HTR-8/SVneo (cell line): ENCODE data around the gene CATSPERD.
A peak's percentile ranks its signal among the peaks of the same experiment; 100 is the strongest.
"Not testable (repeated sequence)": the region's sequence is repeated elsewhere in the genome, so short reads cannot be mapped to it uniquely, and the experiment has no call there.

Experiments
- DNase-seq: peaks from one replicate; pipeline ENCODE4 v3.0.0; 2011; ENCODE audit warnings: low spot score, mixed read lengths; ENCODE audit not compliant: insufficient read length
- FAIRE-seq: peaks from 2 replicates; lab custom pipeline; 2011; peaks lifted over from hg19 to GRCh38; lab: Jason Lieb, UNC

Gene CATSPERD

DNA sequence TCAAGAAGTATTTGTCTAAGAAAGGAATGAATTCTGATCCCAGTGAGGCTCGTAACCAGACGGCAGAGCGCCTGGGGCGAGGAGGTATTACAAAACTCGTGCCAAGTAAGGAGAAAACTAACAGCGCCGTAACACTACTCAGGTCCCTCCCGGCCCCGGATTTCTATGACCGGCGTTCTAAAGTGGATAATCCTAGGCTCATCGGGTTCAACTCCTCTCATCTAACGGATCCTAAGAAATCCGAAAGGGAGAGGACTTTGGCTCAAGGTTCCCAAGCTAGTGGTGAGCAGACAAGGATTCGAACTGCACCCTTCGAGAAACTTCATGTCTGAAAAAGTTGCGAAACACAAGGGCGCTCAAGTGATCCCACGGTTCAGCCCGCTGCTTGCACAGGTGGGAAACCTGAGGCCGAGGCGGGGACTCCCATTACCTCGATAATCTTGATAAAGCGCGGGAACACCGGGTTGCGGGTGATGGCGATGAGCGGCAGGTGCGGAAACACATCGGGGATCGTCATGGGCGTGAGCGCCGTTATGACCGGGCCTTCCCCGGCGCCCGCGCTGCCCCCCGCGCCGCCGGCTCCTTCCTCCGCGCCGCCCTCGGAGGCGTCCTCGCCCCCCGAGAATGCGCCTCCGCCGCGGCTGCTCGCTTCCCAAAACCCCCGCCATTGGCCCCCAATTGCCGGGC is 1.0 kb upstream of the CATSPERD start:
- FAIRE-seq: no peak
- DNase-seq: no peak

DNA sequence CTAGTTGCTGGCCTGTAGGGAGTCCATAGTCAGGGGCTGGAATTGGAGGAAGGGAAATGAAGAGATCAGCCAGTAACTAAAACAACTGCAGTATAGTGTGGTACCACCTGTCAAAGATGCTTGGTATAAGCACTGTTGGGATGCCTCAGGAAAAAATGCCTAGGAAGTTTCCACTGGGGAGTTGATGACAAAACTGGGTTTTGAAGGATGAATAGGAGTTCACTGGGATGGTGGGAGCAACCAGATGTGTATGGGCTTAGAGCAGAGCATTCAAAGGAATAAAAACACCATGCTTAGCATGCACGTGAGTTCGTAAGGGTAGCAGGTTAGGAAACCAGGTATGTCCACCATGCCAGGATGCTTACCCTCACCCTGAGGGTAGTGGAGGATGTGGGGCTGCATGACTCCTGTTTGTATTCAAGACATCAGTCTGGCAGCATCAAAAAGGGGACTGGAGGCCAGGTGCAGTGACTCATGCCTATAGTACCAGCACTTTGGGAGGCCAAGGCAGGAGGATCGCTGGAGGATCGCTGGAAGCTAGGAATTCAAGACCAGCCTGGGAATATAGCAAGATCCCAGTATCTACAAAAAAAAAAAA is 7.1 kb downstream of the CATSPERD start:
- FAIRE-seq (no peak), DNase-seq (no peak)

DNA sequence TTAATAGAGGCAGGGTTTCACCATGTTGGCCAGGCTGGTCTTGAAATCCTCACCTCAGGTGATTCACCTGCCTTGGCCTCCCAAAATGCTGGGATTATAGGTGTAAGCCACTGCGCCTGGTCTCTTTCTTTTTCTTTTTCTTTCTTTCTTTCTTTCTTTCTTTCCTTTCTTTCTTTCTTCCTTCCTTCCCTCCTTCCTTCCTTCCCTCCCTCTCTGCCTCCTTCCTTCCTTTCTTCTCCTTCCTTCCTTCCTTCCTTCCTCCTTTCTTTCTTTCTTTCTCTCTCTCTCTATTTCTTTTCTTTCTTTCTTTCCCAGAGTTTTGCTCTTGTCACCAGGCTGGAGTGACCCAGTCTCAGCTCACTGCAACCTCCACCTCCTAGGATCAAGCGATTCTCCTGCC is 12.7 kb downstream of the CATSPERD start:
- not testable (repeated sequence) for FAIRE-seq

DNA sequence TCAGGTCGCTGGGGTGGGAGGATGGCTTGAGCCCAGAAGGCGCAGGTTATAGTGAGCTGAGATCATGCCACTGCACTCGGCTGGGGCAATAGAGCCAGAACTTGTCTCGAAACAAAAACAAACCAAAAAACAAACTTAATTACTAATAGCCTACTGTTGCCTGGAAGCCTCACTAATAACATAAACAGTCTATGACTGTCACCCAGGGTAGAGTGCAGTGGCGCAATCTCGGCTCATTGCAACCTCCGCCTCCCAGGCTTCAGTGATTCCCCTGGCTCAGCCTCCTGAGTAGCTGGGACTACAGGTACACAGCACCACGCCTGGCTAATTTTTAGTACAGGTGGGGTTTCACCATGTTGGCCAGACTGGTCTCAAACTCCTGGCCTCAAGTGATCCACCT is 18.0 kb downstream of the CATSPERD start:
- FAIRE-seq: no peak
- DNase-seq: no peak

More for the DNA sequence above, 12.7 kb downstream of the CATSPERD start:
- DNase-seq: not testable (repeated sequence)

DNA sequence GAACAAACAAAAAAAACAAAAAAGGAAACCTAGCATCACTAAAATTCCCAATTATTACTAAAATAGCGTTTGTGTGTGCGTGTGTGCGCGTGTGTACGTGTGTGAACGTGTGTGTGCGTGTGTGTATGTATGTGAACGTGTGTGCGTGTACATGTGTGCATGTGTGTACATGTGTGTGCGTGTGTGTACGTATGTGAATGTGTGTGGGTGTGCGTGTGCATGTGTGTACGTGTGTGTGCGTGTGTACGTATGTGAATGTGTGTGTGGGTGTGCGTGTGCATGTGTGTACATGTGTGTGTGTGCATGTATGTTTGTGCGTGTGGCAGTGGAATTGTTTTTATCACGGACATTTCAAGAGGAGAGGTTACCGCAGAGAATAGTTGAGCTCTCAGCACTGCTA is 21.6 kb downstream of the CATSPERD start:
- FAIRE-seq (peak; percentile 94), DNase-seq (no peak)

DNA sequence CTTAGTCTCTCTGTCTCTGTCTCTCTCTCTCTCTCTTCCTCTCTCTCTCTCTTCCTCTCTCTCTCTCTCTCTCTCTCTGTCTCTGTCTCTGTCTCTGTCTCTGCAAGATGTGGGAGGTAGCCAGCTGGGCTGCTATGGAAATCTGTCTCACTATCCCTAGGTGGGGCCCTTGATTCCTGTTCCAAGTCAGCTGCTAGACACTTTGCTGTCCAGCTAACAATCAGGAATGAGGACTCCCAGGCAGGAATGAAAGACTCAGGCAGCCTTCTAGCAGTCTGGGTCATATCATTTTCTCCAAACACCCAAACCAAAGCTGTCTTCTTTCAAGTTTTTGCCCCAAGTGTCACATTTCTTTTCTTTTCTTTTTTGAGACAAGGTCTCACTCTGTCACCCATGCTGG is 23.2 kb downstream of the CATSPERD start:
- DNase-seq (no peak), FAIRE-seq (no peak)

DNA sequence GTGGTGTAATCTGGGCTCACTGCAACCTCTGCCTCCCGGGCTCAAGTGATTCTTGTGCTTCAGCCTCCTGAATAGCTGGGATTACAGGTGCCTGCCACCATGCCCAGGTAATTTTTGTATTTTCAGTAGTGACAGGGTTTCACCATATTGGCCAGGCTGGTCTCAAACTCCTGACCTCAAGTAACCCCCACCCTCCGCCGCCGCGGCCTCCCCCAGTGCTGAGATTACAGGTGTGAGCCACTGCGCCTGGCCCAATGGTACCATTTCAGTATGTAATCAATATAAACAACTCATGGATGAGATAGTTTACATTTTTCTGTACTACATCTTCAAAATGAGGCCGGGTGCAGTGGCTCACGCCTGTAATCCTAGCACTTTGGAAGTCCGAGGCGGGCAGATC is 24.6 kb downstream of the CATSPERD start:
- FAIRE-seq, DNase-seq: not testable (repeated sequence)

DNA sequence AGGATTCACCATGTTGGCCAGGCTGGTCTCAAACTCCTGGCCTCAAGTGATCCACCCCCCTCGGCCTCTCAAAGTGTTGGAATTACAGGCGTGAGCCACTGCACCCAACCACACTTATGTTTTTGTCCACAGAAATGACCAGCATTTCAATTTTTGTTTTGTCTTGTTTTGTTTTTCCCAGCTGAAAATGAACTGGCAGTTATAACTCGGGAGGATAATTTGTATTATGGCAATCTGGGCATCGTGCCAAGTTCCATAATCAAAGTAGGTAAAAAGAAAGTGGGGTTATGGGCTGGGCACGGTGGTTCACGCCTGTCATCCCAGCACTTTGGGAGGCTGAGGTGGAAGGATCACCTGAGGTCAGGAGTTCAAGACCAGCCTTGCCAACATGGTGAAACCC is 28.5 kb downstream of the CATSPERD start:
- DNase-seq, FAIRE-seq: not testable (repeated sequence)

DNA sequence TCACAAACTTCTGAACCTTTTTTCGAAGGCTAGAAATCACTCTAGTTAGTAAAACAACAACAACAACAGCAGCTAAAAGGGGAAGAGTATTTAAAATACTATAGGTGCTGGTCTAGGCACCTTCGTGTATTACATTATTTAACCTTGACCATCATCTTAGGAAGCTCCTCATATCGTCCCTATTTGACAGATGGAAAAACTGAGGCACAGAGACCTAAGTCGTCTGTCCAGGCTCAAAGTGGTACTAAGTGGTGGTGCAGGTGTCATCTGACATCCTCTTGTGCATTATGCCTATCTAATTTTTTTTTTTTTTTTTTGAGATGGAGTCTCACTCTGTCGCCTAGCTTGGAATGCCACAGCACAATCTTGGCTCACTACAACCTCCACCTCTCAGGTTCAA is 29.1 kb downstream of the CATSPERD start:
- FAIRE-seq (no peak), DNase-seq (no peak)

DNA sequence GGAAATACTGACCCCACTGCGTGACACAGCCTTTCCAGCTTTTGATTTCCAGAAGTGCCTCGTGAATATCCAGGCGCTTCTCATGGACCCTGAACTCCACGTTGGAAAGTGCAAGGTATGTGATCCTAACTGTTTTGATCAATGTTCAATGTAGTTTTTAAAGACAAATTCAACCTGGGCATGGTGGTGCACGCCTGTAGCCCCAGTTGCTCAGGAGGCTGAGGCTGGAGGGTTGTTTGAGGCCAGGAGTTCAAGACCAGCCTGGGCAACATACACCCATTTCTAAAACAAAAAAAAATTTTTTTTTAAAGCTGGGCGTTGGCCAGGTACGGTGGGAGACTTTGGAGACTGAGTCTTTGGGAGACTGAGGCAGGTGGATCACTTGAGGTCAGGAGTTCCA is 31.3 kb downstream of the CATSPERD start:
- no peak for FAIRE-seq
- no peak for DNase-seq

DNA sequence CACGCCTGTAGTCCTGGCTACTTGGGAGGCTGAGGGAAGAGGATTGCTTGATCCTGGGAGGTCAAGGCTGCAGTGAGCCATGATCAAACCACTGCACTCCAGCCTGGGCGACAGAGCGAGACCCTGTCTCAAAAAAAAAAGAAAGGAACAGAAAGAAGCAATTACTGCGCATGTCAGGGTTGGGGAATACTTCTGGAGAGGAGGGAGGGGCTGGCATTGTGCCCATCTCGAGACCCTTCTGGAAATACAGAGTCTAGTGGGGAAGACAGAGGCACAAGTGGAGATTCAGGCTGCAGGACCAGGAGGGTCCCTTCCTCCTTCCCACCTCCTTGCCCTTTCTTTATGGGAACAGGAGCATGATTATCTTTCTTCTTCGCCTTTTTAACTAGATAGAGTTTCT is 33.3 kb downstream of the CATSPERD start:
- DNase-seq: no peak
- FAIRE-seq: no peak

DNA sequence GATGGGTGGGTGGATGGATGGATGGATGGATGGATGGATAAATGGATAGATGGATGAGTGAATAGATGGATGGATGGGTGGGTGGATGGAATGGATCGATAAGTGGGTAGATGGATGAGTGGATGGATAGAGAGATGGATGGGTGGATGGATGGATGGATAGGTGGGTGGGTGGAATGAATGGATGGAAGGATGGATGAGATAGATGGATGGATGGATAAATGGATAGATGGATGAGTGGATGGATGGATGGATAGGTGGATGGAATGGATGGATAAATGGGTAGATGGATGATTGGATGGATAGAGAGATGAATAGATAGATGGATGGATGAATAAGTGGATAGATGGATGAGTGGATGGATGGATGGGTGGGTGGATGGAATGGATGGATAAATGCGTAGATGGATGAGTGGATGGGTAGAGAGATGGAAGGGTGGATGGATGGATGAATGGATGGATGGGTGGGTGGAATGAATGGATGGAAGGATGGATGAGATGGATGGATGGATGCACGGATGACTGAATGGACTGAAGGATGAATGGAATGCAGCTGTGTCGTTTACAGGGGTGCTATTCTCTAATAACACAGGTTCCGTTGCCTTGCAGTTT is 42.3 kb downstream of the CATSPERD start:
- FAIRE-seq (peak; percentile 4), DNase-seq (no peak)

DNA sequence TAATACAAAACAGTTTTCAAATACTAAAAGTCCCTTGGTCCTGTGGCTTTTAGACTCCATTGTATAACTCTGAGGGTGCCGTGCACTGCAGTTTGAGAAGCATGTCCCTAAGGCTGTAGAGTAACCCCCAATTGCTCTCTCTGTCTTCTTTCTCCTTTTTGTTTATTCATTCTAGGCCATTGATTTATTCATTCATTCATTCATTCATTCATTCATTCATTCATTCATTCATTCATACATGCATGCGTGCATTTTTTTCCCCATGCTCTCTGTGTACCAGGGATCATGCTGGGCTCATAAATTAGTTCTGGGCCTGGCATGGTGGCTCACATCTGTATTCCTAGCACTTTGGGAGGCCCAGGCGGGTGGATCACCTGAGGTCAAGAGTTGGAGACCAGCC is 44.8 kb downstream of the CATSPERD start:
- FAIRE-seq (no peak), DNase-seq (no peak)

DNA sequence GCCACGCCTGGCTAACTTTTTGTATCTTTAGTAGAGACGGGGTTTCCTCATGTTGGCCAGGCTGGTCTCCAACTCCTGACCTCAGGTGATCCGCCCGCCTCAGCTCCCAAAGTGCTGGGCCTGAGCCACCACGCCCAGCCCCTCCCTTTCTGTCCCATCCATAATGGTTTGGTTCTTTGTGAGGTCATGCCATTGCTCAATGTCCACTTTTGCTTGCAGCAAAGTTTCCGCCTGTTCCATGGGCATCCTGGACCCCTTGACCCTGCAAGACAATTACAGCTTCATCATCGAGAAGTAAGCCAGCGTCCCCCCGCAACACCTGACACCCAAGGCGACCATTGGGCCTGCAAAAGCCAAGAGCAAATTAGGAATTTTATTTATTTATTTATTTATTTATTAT is 47.5 kb downstream of the CATSPERD start:
- FAIRE-seq: no peak
- no peak for DNase-seq

DNA sequence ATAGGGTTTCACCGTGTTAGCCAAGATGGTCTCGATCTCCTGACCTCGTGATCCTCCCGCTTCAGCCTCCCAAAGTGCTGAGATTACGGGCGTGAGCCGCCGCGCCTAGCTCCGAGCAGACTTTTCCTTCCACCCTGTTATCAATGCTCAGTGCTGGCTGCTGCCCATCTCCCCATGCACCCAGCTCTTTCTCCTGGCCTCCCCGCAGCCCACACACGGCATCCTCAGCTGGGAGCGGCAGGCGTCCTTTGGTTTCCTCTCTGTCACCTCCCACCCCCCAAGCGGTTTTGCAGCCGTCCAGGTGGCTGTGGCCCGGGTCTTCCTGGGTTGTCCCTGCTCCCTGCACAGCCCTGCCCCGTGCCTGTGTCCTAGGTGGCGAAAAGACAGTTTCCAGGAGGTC is 52.0 kb downstream of the CATSPERD start:
- DNase-seq (no peak), FAIRE-seq (no peak)

DNA sequence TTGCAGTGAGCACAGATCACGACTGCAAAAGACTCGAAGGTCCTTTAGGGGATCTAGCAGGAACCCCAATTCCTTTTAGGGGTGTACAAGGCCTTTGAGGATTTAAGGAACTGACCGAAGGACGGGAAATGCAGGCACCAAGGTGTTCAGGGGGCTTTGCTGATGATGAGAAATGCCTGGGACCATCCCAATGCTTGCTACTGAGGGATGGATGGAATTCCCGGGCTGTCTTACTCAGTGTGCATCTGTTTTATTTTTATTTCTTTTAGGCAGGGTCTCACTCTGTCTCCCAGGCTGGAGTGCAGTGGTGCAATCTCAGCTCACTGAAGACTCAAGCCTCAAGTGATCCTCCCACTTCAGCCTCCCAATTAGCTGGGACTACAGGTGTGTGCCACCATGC is 52.8 kb downstream of the CATSPERD start:
- FAIRE-seq (no peak), DNase-seq (no peak)

DNA sequence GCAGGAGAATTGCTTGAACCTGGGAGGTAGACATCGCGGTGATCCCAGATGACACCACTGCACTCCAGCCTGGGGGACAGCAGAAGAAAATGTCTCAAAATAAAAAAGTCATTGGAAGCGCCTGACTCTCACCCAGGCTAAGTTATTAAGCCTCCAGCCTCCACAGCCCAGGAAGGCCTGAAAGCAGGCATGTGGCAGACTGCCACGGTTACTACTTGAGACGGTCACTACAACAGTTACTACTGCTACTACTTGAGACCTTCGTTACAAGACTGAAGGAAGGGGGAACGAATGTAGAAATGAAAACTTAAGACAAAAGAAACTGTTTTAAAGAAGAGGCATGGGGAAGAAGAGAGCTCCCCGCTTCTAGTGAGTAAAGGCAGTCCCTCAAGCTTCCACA is 54.5 kb downstream of the CATSPERD start:
- DNase-seq (no peak), FAIRE-seq (no peak)

DNA sequence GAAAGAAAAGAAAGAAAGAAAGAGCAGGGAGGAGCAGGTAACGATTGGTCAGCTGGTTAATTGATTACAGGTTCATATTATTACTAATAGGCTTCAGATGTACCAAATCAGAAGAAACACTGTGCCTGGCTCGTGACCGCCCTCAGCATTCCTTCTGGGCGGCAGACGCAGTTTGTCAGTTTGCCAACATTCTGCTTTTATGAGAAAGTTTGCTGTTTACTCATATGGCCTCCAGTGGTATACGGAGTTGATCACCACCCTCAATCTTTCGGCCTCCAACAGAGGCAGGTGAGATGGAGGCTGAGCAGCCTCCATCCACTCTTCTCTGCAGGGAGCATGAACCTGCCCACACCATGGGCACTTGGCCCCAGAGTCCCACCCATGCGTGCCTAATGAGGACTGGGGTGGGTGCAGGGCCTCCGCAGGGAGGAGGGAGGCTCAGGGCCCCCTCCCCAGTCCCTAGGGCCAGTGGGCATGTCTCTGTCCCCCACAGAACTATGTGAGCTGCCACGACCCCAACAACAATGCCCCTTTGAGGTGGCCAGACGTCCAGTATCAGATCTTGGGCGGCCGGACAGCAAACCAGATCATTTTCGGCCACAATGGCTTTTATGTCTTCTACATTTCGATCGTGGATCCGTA is 55.4 kb downstream of the CATSPERD start:
- no peak for FAIRE-seq
- no peak for DNase-seq

DNA sequence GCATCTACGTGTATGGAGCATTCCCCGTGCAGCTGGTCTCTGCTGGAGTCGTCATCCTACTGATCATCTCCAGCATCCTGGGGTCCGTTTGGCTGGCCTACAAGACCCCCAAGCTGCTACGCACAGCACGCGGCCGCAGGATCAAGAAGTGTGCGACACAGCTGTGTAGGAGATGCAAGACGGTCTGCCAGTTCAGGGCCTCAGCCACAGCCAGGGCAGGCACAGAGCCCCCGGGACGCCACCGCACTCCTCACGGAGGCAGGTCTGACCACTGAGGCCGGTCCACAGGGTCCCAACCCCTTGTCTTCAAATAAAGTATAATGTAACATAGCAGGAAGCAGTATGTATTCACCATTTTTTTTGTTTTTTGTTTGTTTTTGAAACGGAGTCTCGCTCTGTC is 58.0 kb downstream of the CATSPERD start:
- DNase-seq: no peak
- FAIRE-seq: no peak

DNA sequence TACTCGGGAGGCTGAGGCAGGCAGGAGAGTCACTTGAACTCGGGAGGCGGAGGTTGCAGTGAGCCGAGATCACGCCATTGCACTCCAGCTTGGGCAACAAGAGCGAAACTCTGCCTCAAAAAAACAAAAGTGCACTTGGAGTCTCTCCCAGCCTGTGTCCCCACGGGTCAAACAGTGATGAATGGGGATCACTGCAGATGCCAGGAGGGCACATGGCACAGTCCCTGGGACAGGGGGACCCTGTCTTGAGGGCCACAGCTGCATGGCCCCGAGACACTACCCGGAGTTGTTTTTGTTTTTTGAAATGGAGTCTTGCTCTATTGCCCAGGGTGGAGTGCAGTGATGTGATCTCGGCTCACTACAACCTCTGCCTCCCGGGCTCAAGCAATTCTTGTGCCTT is 60.5 kb downstream of the CATSPERD start:
- not testable (repeated sequence) for DNase-seq, FAIRE-seq

DNA sequence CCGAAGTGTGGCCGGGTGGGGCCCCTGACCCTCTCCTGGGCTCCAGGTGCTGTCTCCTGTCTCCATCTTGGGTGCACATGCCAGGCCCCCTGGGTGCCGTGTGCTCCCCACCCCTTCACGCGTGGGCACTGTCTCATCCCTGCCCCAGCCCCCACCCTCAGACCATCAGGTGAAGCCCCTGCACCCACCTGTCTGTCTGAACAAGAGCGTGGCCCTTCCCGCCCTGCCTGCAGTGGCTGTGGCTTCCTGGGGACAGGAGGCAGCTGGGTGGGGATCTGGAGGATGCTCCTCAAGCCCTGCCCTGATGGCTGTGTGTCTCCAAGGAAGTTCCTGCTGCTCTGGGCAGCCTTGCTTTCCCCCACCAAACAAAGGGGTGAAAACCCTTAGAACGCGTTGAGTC is 61.9 kb downstream of the CATSPERD start:
- no peak for DNase-seq
- FAIRE-seq: no peak
